Neural cell (in vitro differentiated cells): ENCODE measurements around the gene CATSPER1. TPM values are rescaled to one million over a fixed set of nuclear protein-coding genes. Genes with fewer than 3 reads are reported as not detected.

Experiments used
- H2AFZ ChIP-seq: fragments of 200-600, 300-800 bp; sonication (generic), shearing (Covaris generic); 2 replicates; pipeline ENCODE4 v1.6.0; 2014; ENCODE audit warnings: low read depth, mild to moderate bottlenecking, antibody characterized with exemption, low read length, moderate library complexity
- H3F3A ChIP-seq: fragments of 200-600 bp; shearing (Covaris generic); 2 replicates; pipeline ENCODE4 v1.6.1; 2016; ENCODE audit warnings: mild to moderate bottlenecking, moderate library complexity, mixed read lengths, antibody characterized with exemption, low read length; ENCODE audit not compliant: insufficient read depth, poor library complexity, severe bottlenecking
- H3K27ac ChIP-seq: fragments of 200-600, 300-800 bp; sonication (generic), shearing (Covaris generic); 2 replicates; pipeline ENCODE4 v1.5.1; 2014; ENCODE audit warnings: mild to moderate bottlenecking, low read length, moderate library complexity
- H3K27me3 ChIP-seq: fragments of 300-800, 200-600 bp; sonication (generic), shearing (Covaris generic); 2 replicates; pipeline ENCODE4 v1.6.0; 2014; ENCODE audit warnings: mild to moderate bottlenecking, low read depth, low read length, moderate library complexity; ENCODE audit not compliant: insufficient read depth
- H3K36me3 ChIP-seq: fragments of 300-800, 200-600 bp; sonication (generic), shearing (Covaris generic); 2 replicates; pipeline ENCODE4 v1.5.1; 2014; ENCODE audit warnings: mild to moderate bottlenecking, antibody characterized with exemption, low read length, moderate library complexity; ENCODE audit not compliant: insufficient read depth
- H3K4me2 ChIP-seq: fragments of 300-800, 200-600 bp; sonication (generic), shearing (Covaris generic); 2 replicates; pipeline ENCODE4 v1.6.0; 2014; ENCODE audit warnings: mild to moderate bottlenecking, low read length
- H3K4me3 ChIP-seq: fragments of 300-800, 200-600 bp; sonication (generic), shearing (Covaris generic); 2 replicates; pipeline ENCODE4 v1.5.1; 2014; ENCODE audit warnings: mild to moderate bottlenecking, low read length, moderate library complexity
- H3K79me2 ChIP-seq: fragments of 200-600 bp; shearing (Covaris generic); replicated peaks from 2 replicates; pipeline ENCODE4 v1.6.0; 2014; ENCODE audit warnings: mild to moderate bottlenecking, low read length, moderate library complexity; ENCODE audit not compliant: insufficient read depth
- H3K9ac ChIP-seq: fragments of 300-800, 200-600 bp; sonication (generic), shearing (Covaris generic); 2 replicates; pipeline ENCODE4 v1.6.1; 2016; ENCODE audit warnings: mild to moderate bottlenecking, low read length, mixed read lengths
- H3K9me2 ChIP-seq: fragments of 200-600 bp; shearing (Covaris generic); 2 replicates; pipeline ENCODE4 v1.6.1; 2016; ENCODE audit warnings: mild to moderate bottlenecking, low read length, mixed read lengths; ENCODE audit not compliant: insufficient read depth
- H3K9me3 ChIP-seq: fragments of 200-600, 300-800 bp; sonication (generic), shearing (Covaris generic); 2 replicates; pipeline ENCODE4 v1.6.1; 2016; ENCODE audit warnings: mild to moderate bottlenecking, mixed run types, low read length, moderate library complexity, mixed read lengths
- H4K20me1 ChIP-seq: fragments of 200-600 bp; shearing (Covaris generic); 2 replicates; pipeline ENCODE4 v1.6.1; 2016; ENCODE audit warnings: mild to moderate bottlenecking, mixed run types; ENCODE audit not compliant: insufficient read depth
- CTCF ChIP-seq: fragments of 450-650 bp; IDR thresholded peaks from 2 replicates; pipeline ENCODE4 v1.5.1; 2014; ENCODE audit warnings: antibody characterized with exemption, mild to moderate bottlenecking, moderate library complexity; ENCODE audit not compliant: poor library complexity, severe bottlenecking
- EP300 ChIP-seq: fragments of 450-650 bp; conservative IDR thresholded peaks from 2 replicates; pipeline ENCODE4 v1.6.1; 2014; ENCODE audit warnings: antibody characterized with exemption, mild to moderate bottlenecking, moderate library complexity; ENCODE audit not compliant: poor library complexity, severe bottlenecking
- EZH2 ChIP-seq: fragments of 200-600, 300-800 bp; shearing (Covaris generic), sonication (generic); IDR thresholded peaks from 2 replicates; pipeline ENCODE4 v1.6.1; 2014; ENCODE audit warnings: antibody characterized with exemption, low read length, borderline replicate concordance, mild to moderate bottlenecking; ENCODE audit not compliant: insufficient read depth, poor library complexity, severe bottlenecking
- MXI1 ChIP-seq: fragments of 450-650 bp; conservative IDR thresholded peaks from 2 replicates; pipeline ENCODE4 v1.6.1; 2014; ENCODE audit warnings: antibody characterized with exemption, mild to moderate bottlenecking; ENCODE audit not compliant: poor library complexity, severe bottlenecking
- POLR2AphosphoS5 ChIP-seq: IDR thresholded peaks from 2 replicates; pipeline ENCODE4 v1.6.1; 2012
- RAD21 ChIP-seq: fragments of 450-650 bp; conservative IDR thresholded peaks from 2 replicates; pipeline ENCODE4 v1.6.1; 2014; ENCODE audit warnings: antibody characterized with exemption, mild to moderate bottlenecking, moderate library complexity
- SMC3 ChIP-seq: fragments of 450-650 bp; conservative IDR thresholded peaks from 2 replicates; pipeline ENCODE4 v1.6.1; 2014; ENCODE audit warnings: antibody characterized with exemption, mild to moderate bottlenecking, moderate library complexity; ENCODE audit not compliant: poor library complexity
- TAF1 ChIP-seq: IDR thresholded peaks from 2 replicates; pipeline ENCODE4 v1.6.1; 2012; ENCODE audit warnings: low read depth
- polyA plus RNA-seq: library from polyadenylated mRNA; depleted of rRNA; stranded (reverse); fragments of >200 nt; gene quantifications from 2 replicates; pipeline ENCODE4 v1.2.3, GENCODE V29; 2014
- TF ChIP-seq, protein P1 (sequence below): IDR thresholded peaks from 2 replicates; pipeline ENCODE4 v1.6.1; 2012; ENCODE audit warnings: borderline replicate concordance

Gene CATSPER1
- polyA plus RNA-seq, 1 donor from 2014 or later, result not detected

GRCh38 chr11:66013762-66014100 lies 12.5 kb downstream of the CATSPER1 start:
- H3K4me2 ChIP-seq, result no peak overlapping the region
- no peaks in the 10 kb centered on the region for H3K79me2 ChIP-seq
- peaks cover 15% of the 10 kb centered on the region for H3K27me3 ChIP-seq
- no peak overlapping the region for H3K9ac ChIP-seq
- TF ChIP-seq EZH2, result no peak
- no peak for TF ChIP-seq CTCF
- TF ChIP-seq POLR2AphosphoS5, result no peak
- no peak for TF ChIP-seq SMC3
- TF ChIP-seq RAD21, result no peak
- no peak for TF ChIP-seq MXI1
- TF ChIP-seq, protein P1, sequence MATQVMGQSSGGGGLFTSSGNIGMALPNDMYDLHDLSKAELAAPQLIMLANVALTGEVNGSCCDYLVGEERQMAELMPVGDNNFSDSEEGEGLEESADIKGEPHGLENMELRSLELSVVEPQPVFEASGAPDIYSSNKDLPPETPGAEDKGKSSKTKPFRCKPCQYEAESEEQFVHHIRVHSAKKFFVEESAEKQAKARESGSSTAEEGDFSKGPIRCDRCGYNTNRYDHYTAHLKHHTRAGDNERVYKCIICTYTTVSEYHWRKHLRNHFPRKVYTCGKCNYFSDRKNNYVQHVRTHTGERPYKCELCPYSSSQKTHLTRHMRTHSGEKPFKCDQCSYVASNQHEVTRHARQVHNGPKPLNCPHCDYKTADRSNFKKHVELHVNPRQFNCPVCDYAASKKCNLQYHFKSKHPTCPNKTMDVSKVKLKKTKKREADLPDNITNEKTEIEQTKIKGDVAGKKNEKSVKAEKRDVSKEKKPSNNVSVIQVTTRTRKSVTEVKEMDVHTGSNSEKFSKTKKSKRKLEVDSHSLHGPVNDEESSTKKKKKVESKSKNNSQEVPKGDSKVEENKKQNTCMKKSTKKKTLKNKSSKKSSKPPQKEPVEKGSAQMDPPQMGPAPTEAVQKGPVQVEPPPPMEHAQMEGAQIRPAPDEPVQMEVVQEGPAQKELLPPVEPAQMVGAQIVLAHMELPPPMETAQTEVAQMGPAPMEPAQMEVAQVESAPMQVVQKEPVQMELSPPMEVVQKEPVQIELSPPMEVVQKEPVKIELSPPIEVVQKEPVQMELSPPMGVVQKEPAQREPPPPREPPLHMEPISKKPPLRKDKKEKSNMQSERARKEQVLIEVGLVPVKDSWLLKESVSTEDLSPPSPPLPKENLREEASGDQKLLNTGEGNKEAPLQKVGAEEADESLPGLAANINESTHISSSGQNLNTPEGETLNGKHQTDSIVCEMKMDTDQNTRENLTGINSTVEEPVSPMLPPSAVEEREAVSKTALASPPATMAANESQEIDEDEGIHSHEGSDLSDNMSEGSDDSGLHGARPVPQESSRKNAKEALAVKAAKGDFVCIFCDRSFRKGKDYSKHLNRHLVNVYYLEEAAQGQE, result no peak
- no peak for TF ChIP-seq TAF1
- no peak for TF ChIP-seq EP300
- H2AFZ ChIP-seq, result no peak overlapping the region
- no peak overlapping the region for H3K27ac ChIP-seq
- H3K9me3 ChIP-seq, result no peaks in the 10 kb centered on the region
- H4K20me1 ChIP-seq, result no peaks in the 10 kb centered on the region
- no peak overlapping the region for H3K4me3 ChIP-seq
- H3F3A ChIP-seq, result no peaks in the 10 kb centered on the region
- no peaks in the 10 kb centered on the region for H3K36me3 ChIP-seq
- no peaks in the 10 kb centered on the region for H3K9me2 ChIP-seq

- Histone ChIP-seq H3K9me3 (no peaks in the 10 kb centered on the region), H3K27ac (no peak overlapping the region), H3K27me3 (peaks cover 15% of the 10 kb centered on the region), H3K36me3 (no peaks in the 10 kb centered on the region), H3F3A (no peaks in the 10 kb centered on the region), H3K4me2 (no peak overlapping the region), H3K9ac (no peak overlapping the region), H3K4me3 (no peak overlapping the region), H3K9me2 (no peaks in the 10 kb centered on the region), H2AFZ (no peak overlapping the region), H4K20me1 (no peaks in the 10 kb centered on the region), H3K79me2 (no peaks in the 10 kb centered on the region)
- TF ChIP-seq EZH2 (no peak), MXI1 (no peak), CTCF (no peak), SMC3 (no peak), TAF1 (no peak), POLR2AphosphoS5 (no peak), EP300 (no peak), RAD21 (no peak)
- TF ChIP-seq, protein P1, result no peak
These were observed 13.1 kb downstream of the CATSPER1 start for GRCh38 chr11:66012946-66013761.
